GM19455 (cell line): Measurements from ENCODE around the gene PTGR1.
A peak's percentile ranks its signal among the peaks of the same experiment; 100 is the strongest.
"Not testable (repeated sequence)": the region's sequence is repeated elsewhere in the genome, so short reads cannot be mapped to it uniquely, and the experiment has no call there.

Experiments
- ATAC-seq: cut with Tn5 transposase; IDR thresholded peaks from one replicate; pipeline ENCODE4 v1.9.1; 2021; ENCODE audit not compliant: unreplicated experiment

The PTGR1 gene

GRCh38 chr9:111599092-111599954 lies at the start of gene PTGR1:
PTGR1 (minus strand) TSS chr9:111599647; CDS start chr9:111597422, 2,225 bp downstream.
- ATAC-seq, result no peak

- ATAC-seq, result no peak
Observed at GRCh38 chr9:111649016-111649415, 49.6 kb upstream of the PTGR1 start.

DNA sequence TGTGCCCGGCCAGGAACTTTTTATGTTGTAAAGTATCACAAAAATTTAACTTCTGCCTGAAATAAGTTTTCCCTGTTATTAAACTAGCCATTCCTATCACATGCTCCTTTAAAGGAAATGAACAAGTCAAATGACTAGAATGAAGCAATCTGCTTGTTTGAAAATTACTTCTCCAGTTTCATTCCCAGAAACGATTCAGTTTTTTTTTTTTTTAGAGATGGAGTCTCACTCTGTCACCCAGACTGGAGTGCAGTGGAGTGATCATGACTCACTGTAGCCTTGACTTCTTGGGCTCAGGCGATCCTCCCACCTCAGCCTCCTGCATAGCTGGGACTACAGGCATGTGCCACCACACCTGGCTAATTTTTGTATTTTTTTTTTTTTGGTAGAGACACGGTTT lies 48.6 kb upstream of the PTGR1 start:
- ATAC-seq, result no peak

- ATAC-seq, result no peak
Observed at GRCh38 chr9:111646417-111646816, 47.0 kb upstream of the PTGR1 start.

DNA sequence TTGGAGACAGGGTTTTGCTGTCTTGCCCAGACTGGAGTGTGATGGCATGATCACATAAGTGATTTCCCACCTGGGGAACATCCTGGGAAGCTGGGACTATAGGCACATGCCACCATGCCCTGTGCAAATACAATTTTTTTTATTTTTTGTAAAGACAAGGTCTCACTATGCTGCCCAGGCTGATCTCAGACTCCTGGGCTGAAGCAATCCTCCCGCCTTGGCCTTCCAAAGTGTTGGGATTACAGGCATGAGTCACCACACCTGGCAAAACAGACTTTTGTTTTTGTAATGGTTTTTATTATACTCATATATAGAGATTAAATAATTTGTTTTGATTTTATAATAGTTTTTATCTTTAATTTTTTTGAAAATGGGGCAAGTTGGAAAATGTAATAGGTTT lies 46.4 kb upstream of the PTGR1 start:
- ATAC-seq, result no peak

DNA sequence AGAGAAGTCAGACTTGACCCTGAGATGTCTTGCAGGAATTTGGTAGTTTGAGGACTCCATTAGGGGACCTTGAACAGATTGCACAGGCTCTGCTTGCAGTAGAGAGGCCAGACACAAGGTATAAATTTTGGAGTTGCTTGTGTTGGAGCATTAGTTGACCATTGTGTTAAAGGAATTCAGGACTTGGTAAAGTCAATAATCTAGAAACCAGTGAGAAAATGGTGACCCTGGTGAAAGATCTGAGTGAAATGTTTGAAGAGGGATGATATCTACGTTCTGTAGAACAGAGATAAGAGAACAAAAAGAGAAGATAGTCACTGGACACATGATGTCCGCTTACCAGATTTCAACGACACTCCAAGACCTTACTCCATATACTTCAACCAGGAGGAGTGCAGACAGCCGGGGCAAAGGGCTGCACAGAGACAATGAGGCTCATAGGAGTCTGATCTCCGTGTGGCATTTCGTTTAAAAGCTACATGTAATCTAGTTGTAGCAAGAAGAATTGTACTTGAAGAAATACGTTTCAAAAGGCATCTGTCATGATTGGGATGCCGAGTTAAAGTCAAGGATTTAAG lies 44.8 kb upstream of the PTGR1 start:
- ATAC-seq, result no peak

DNA sequence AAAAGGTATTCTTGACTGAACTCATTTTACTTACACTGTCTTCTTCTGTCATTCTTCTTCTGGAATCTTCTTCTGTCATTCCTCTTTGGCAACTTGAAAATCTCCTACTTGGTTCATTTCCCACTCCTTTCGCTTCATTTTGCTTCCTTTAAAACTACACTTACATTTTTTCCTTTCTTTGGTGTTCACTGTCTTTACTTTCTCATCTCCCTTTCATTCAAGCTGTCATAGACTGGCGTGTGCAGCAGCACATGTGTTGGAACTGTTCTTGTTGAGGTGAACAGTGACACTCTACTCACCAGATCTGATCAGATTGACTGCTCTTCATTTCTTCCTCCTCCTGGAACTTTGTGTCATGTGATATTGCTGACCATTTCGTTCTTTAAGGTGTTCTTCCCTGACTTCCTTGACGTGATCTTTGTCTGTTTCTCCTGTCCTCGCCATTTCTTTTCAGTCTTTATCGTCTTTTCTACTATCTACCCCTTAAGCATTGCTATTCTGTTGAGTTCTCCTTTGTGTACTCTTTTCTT lies 38.0 kb upstream of the PTGR1 start:
- ATAC-seq, result no peak

GRCh38 chr9:111634860-111635259 lies 35.4 kb upstream of the PTGR1 start:
- no peak for ATAC-seq

GRCh38 chr9:111633389-111633736 lies 33.9 kb upstream of the PTGR1 start:
- ATAC-seq, result no peak

- ATAC-seq, result no peak
Observed at GRCh38 chr9:111632695-111633388, 33.4 kb upstream of the PTGR1 start.

- ATAC-seq, result no peak
Observed at GRCh38 chr9:111632060-111632459, 32.6 kb upstream of the PTGR1 start.

- ATAC-seq, result peak; percentile 97
Observed at GRCh38 chr9:111631214-111631971, 31.9 kb upstream of the PTGR1 start, which contains the start of gene DNAJC25. DNAJC25 (plus strand) TSS chr9:111631334; CDS start chr9:111631408, 74 bp downstream.

DNA sequence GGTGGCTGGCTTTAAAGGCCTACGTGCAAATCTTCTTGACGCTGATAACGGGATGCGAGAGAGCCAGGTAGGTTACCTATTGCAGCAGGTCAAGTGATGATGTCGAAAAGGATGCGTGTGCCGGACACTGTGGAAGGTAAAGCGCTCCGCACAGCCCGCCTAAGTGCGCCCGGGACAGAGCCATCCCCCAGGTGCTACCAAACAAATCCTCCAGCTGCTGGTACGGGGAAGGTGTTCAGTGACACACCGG lies 31.4 kb upstream of the PTGR1 start:
- ATAC-seq, result no peak

DNA sequence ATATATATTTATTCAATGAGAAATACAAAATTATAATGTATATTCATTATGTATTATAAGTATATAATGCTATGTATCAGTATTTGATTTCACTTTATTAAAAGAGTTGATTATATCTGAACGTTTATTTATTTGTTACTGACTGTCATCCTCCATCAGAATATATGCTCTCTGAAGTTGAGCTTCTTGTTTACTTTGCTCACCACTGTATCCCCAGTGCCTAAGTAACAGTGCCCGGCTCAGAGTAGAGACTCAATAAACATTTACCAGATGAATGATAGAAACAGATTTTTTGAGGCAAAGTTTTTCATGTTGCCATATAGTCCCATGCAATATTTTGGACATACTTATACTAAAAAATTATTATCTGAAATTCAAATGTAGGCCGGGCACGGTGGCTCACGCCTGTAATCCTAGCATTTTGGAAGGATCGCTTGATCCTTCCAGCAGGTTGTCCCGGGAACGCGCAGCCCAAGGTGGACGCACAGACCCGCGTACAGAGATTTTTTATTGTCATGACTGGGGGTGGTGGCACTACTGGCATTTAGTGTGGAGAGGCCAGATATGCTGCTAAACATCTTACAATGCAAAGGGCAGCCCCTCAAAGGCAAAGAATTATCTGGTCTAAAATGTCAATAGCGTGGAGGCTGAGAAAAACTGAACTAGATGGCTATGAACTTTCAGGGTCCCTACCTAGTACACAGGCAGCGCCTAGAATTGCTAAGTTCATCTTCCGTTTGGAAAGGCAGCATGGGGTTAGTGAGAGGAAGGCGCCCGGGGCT lies 30.9 kb upstream of the PTGR1 start:
- peak; percentile 23 for ATAC-seq

- ATAC-seq, result no peak
Observed at GRCh38 chr9:111628411-111628810, 29.0 kb upstream of the PTGR1 start.

GRCh38 chr9:111627260-111627963 lies 28.0 kb upstream of the PTGR1 start:
- ATAC-seq, result no peak

DNA sequence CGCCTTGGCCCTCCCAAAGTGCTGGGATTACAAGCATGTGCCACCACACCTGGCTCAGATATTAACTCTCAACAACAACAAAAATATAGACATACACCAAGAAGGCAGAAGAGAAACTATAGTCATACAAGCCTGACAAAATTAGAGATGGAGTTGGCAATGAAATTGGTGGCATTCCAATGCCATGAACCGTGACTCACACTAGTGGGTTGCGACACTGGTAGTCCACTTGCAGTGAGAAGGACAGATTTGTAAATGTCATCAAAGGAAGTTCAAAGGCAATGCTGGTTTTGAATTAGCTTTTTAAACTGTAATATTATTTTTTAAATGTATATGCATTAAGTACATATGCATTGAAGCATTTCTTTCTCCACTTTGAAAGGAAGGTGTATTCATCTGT lies 23.2 kb upstream of the PTGR1 start:
- no peak for ATAC-seq

DNA sequence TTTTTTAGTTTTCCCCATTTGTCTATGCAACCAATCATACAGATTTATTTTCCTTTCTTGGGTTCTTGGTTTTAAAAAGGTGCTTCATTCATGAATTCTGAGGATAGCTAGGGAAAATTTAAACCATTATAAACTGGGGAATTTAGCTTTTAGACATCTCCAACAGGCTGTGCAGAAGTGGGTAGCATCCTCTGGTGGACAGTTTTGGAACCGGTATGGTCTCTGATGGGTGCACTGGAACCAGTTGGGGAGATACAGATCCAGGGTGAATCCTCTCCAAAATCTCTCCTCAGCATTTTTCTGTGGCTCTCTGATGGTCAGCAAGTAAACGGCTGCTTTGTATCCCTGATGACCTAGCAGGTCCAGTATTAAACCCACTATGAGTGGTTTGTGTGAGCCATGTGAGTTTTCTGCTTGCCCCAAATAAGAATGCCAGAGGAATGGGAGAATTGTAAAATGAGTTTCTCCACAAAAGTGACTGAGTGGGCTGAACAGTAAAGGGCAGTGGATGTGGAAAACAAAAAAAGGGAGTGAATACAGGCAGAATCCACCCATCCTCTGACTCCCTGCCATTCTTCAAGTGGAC lies 22.5 kb upstream of the PTGR1 start:
- ATAC-seq, result no peak

- ATAC-seq, result not testable (repeated sequence)
Observed at GRCh38 chr9:111617349-111617748, 17.9 kb upstream of the PTGR1 start.
